ENCODE data around the gene SLC4A4.

Gene SLC4A4

DNA sequence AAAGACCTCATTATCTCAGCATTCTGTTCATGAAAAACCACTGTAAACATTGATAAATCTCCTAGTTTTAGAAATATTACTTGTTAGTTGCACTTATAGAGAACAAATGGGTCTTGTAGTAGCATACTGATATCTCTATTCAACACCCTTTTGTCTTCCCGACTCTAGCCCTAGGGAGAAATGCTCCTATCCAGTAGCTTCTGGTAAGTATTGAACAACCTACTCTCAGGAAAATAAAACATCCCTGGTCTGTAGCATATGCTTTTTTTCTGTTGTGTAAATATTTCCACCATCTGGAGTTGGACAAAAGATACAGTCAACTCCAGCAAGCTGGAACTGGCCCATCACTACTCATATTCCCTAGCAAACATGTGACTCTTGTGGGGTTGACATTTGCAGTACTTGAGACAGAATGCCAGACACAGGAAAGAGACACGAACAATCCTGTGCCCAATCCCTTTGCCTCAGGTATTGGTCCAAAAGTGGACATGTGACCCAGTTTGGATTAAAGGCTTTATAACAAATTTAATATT, 256.8 kb downstream of the SLC4A4 start:
- DNase-seq (ENCODE audit: low read depth in 2 of 2): no peak

DNA sequence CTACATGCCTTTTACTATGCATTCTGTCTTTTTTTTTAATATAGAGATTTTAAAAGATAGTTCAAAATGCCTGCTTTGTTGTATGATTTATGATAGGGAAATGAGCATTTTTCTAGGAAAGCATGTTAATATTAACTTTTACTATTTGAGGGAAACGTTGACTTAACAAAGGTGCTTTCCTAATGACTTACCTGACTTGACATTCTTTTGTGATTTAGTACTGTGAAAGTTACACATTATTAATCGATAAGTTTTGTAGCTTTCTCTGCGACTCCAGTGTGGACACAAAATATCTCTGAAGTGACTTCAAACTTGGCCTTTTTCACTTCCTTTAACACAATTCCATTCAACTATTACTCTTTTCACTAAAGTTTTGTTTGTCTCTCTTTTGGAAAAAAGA, 260.8 kb downstream of the SLC4A4 start:
- DNase-seq (ENCODE audit: low read depth in 2 of 2): no peak

DNA sequence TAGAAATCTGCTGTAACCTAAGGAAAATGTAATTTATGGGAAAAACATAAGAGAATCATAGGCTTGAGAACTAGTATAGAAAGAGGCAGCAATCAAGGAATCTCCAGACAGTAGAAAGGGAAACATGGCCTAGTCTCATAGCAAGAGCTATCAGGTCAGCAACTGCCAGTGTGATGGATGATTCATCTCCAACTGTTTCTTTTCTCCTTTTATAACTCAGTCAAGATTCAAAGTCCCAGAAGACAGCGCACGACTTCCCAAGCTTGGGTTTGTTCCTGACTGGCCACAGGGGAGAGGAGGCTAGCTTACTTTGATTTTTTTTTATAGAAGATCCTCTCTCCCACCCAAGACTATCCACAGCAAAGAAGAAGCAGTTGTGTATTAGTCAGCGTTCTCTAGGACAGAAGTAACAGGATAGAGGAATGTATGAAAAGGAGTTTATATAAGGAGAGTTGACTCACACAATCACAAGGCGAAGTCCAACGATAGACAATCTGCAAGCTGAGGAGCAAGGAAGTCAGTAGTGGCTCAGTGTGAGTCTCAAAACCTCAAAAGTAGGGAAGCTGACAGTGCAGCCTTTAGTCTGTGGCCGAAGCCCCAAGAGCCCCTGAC, 263.6 kb downstream of the SLC4A4 start:
- DNase-seq (ENCODE audit: low read depth in 2 of 2): no peak

DNA sequence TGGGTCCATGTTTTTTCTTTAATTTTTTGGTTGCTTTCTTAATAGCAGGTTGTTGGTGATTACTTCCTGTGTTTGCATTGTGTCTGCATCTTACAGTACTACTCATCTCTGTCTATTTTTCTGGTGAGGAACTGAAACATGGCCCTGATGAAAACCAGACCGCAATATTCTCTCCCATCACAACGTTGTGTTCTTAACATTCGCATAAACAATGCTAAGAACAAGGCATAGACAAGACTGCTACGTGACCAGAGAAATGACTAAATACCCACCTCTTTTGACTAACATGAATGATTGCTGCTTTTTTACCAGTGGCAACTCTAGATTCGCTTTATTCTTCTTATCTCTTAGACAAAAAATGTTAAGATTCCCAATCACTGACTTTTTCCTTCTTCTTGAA, 266.0 kb downstream of the SLC4A4 start:
- DNase-seq (ENCODE audit: low read depth in 2 of 2): no peak

DNA sequence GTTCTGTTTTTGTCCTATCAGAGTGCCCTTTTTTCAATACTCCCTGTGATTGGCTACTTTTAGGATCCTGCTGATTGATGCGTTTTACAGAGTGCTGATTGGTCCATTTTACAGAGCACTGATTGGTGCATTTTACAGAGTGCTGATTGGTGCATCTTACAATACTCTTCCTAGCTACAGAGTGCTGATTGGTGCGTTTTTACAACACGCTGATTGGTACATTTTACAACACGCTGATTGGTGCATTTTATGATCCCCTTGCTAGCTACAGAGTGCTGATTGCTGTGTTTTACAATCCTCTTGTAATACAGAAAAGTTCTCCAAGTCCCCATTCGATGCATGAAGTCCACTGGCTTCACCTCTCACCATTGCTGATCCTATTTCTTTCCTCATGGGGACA, 268.3 kb downstream of the SLC4A4 start:
- no peak for DNase-seq (ENCODE audit: low read depth in 2 of 2)

DNA sequence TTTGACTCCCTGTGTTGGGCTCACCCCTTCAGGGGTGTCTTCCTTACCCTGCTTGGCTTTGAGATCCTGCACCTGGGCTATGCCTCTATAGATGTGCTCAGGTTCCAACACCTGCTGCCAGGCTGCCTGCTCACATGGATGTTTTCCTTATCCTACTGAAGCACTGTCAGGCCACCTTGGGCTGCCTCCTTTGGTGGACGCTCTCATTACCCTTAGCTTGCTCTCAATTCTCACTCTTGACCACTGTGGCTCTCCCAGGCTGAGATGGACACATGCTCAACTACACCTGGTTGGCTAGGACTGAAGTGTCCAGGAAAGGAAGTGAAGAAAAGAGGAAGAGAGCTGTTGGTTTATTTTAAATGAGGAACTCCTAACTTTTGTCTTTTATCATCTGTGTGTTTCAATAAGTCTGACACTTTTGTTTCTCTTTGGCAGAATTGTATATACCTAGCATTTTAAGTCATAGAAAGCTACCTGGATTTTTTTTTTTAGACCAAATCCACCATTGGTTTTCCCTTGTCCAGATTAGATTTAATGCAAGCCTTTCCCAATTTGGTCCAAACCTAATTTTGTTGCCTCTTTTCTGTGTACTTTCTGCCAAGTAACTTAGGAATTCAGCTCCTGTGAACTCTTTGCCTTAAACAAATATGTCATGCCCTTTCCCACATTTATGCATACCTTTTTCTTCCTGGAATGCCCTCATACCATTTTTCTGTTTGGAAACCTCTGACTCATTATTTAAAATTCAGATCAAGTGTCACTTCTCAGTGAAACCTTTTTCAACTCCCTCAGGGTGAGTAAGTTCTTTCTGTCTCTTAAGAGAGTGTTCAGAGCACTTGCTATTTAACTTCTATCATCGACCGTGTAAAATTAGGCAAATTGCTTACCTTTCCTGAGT, 269.2 kb downstream of the SLC4A4 start:
- no peak for DNase-seq (ENCODE audit: low read depth in 2 of 2)

DNA sequence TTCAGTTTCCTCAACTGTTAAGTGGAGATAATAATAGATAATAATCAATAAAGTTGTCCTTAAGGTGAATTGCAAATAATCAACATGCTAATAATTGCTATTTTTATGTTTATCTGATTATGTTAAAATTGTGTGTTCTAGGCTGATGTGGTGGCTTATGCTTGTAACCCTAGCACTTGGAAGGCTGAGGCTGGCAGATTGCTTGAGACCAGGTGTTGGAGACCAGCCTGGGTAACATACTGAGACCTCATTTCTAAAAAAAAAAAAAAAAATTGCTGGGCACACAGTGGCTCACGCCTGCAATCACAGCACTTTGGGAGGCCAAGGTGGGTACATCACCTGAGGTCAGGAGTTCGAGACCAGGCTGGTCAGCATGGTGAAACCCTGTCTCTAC, 269.9 kb downstream of the SLC4A4 start:
- DNase-seq (ENCODE audit: low read depth in 2 of 2): no peak

DNA sequence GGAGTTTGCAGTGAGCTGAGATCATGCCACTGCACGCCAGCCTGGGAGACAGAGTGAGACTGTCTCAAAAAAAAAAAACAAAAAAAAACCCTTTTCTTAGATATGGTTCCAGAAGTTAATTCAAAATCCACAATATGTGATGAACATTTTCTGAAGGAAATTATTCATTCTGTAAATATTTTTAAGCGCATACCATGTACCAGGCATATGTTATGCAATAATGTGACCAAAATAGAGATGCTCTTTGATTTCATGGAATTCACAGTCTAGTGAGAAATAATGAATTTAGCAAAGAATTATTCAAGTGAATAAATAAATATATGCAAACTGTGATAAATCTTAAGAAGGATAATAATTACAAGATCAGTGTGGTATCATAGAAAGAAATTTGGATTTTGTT, 270.3 kb downstream of the SLC4A4 start:
- DNase-seq (ENCODE audit: low read depth in 2 of 2): no peak

DNA sequence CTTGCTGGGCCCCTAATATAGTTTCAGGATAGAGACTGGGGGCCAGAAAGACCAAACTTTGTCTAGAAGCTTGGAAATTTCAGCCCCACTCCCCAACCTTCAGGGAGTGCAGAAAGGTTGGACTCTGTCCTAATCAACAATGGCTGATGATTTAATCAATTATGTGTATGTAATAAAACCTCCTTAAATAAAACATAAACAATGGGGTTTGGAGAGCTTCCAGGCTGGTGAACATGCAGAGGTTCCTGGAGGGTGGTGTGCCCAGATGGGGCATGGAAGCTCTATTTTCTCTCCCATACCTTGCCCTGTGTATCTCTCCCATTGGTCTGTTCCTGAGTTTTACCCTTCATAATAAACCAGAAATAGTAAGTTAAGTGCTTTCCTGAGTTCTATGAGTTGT, 270.8 kb downstream of the SLC4A4 start:
- DNase-seq (ENCODE audit: low read depth in 2 of 2): no peak

DNA sequence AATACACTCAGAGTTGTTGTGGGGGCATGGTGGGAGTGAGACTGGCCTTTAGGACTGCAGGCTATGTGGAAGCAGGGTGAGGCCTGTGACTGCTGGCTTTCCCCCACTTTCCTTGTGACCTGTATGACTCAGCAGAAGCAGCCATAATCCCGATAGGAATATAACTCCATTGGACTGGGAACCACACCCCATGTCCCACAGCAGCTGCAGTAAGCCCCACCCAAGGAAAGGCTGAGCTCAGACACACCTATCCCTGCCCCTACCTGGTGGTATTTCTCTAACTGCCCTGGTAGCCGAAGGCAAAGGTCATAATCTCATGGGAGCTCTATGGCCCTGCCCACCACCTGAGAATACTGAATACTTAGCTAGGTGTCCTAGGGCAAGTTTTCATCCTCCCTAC, 275.8 kb downstream of the SLC4A4 start:
- DNase-seq (ENCODE audit: low read depth in 2 of 2): no peak

DNA sequence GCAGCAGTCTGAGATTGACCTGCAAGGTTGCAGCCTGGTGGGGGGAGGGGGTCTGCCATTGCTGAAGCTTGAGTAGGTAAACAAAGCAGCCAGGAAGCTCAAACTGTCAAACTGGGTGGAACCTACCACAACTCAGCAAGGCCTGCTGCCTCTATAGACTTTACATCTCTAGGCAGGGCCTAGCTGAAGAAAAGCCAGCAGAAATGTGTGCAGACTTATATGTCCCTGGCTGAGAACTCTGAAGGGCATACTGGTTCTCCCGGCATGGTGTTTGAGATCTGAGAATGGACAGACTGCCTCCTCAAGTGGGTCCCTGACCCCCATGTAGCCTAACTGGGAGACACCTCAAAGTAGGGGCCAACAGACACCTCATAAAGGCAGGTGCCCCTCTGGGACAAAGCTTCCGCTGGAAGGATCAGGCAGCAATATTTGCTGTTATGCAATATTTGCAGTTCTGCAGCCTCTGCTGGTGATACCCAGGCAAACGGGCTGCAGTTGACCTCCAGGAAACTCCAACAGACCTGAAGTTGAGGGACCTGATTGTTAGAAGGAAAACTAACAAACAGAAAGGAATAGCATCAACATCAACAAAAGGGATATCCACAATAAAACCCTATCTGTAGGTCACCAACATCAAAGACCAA, 277.5 kb downstream of the SLC4A4 start:
- DNase-seq (ENCODE audit: low read depth in 2 of 2): no peak

Data from stimulated activated CD8-positive, alpha-beta memory T cell treated with anti-CD3 and anti-CD28 coated beads, Interleukin-2, amount 100 ng/mL, for 48 hours (primary cell).